ENCODE measurements around the gene ZFP14.
"Not testable (repeated sequence)": the region's sequence is repeated elsewhere in the genome, so short reads cannot be mapped to it uniquely, and the experiment has no call there.

The ZFP14 gene

DNA sequence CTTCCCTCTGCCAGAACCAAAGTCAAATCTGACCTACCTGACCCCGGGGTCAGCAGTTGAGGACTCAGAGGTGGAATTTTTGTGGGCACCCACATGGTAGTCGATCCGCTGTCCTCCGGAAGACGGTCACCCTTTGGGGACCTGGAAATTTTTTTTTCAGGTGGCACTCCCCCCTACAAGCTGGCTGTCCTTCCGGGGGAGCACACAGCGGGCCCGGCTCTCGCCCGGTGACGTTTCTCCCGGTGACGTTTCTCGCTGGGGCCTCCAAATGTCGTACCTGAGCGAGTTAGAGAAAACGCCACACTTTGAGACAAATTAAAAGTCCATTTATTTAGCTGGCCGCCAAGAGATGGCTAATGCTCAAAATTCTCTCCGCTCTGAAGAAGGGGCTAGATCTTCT, 48.8 kb downstream of the ZFP14 start:
- DNase-seq (ENCODE audit: low read depth): no peak

- DNase-seq (ENCODE audit: low read depth): not testable (repeated sequence)
Observed at GRCh38 chr19:36329534-36329933, 49.5 kb downstream of the ZFP14 start.

DNA sequence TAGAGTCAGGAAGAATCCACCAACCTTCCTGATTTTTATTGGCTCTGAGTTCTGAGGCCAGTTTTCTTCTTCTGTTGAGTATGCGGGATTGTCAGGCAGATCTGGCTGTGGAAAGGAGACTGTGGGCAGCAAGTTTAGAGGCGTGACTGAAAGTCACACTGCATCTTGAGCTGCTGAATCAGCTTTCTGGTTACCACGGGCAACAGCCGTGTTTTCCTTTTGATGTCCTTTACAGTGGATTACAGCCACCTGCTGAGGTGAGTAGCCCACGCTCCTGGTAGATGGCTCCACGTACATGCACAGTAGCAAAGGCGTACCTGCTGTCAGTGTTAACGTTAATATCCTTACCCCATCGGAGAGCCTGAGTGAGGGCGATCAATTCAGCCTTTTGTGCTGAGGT, 52.4 kb downstream of the ZFP14 start:
- DNase-seq (ENCODE audit: low read depth): not testable (repeated sequence)

GRCh38 chr19:36315164-36315563, 63.8 kb downstream of the ZFP14 start:
- DNase-seq (ENCODE audit: low read depth): not testable (repeated sequence)

- not testable (repeated sequence) for DNase-seq (ENCODE audit: low read depth)
Observed at GRCh38 chr19:36314053-36314452, 64.9 kb downstream of the ZFP14 start.

GRCh38 chr19:36311098-36311760, 67.8 kb downstream of the ZFP14 start:
- DNase-seq (ENCODE audit: low read depth): not testable (repeated sequence)

GRCh38 chr19:36310416-36310990, 68.5 kb downstream of the ZFP14 start:
- not testable (repeated sequence) for DNase-seq (ENCODE audit: low read depth)

- not testable (repeated sequence) for DNase-seq (ENCODE audit: low read depth)
Observed at GRCh38 chr19:36309759-36310158, 69.2 kb downstream of the ZFP14 start.

DNA sequence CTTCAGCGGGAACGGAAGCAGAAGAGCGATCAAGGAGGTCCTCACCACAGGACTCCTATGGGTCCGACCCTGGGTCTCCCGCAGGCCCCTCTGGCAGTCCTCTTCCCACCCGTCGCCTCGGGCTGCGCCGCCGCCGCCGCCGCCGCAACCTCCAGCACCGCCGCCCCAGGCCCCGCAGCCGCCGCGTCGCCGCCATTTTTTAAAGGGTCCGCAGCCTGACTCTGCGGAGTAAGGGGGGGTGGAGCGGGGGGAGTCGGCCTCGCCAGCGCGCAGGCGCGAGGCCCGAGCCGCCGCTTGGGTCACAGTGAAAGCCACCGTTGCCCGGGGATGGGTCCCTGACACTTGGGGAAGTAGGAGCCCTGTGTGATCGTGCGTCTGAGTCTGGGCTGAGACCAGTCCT, 69.7 kb downstream of the ZFP14 start:
- not testable (repeated sequence) for DNase-seq (ENCODE audit: low read depth)

DNA sequence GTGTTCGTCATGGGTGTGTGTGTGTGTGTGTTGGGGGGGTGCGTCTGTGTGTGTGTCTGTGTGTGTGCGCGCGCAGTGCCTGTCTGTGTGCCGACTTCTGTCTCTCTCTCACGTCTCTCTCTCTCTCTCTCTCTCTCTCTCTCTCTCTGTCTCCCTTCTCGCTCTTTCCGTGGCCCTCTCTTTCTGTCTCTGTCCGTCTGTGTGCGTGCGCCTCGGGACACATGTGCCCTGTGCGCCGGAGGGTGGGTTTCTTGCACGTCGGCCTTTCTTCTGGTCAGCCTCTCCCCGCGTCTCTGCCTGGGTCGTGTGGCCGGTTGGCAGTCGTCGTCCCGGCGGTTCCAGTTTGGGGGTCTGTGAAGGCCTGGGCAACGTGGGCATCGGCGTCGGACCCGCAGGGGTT, 86.7 kb downstream of the ZFP14 start:
- DNase-seq (ENCODE audit: low read depth): not testable (repeated sequence)
